NCI-H1417 treated with DMSO at 0.1 percent for 48 hours (cell line): Measurements from ENCODE around the gene DSTYK.
"Not testable (repeated sequence)": the region's sequence is repeated elsewhere in the genome, so short reads cannot be mapped to it uniquely, and the experiment has no call there.

Source experiments
- DNase-seq: peaks from one replicate; lab custom pipeline; 2025; lab: John Stamatoyannopoulos, UW

DSTYK gene

GRCh38 chr1:205214756-205215155 lies 3.3 kb upstream of the DSTYK start:
- DNase-seq: no peak

- DNase-seq: no peak
Measured at GRCh38 chr1:205211839-205212536, 486 bp upstream of the DSTYK start.

GRCh38 chr1:205210756-205211168 lies 740 bp downstream of the DSTYK start:
- no peak for DNase-seq

- no peak for DNase-seq
Measured at GRCh38 chr1:205208811-205209210, 2.7 kb downstream of the DSTYK start.

GRCh38 chr1:205205055-205205454 lies 6.4 kb downstream of the DSTYK start:
- DNase-seq: no peak

GRCh38 chr1:205204552-205204951 lies 7.0 kb downstream of the DSTYK start:
- DNase-seq: no peak

GRCh38 chr1:205199931-205200299 lies 11.6 kb downstream of the DSTYK start:
- DNase-seq: no peak

GRCh38 chr1:205199090-205199930 lies 12.2 kb downstream of the DSTYK start:
- no peak for DNase-seq

- no peak for DNase-seq
Measured at GRCh38 chr1:205192287-205192686, 19.2 kb downstream of the DSTYK start.

GRCh38 chr1:205191622-205192021 lies 19.9 kb downstream of the DSTYK start:
- no peak for DNase-seq

- no peak for DNase-seq
Measured at GRCh38 chr1:205190845-205191577, 20.5 kb downstream of the DSTYK start.

- no peak for DNase-seq
Measured at GRCh38 chr1:205189131-205189530, 22.4 kb downstream of the DSTYK start.

- no peak for DNase-seq
Measured at GRCh38 chr1:205188596-205188995, 22.9 kb downstream of the DSTYK start.

GRCh38 chr1:205188098-205188497 lies 23.4 kb downstream of the DSTYK start:
- no peak for DNase-seq

GRCh38 chr1:205187420-205187819 lies 24.1 kb downstream of the DSTYK start:
- no peak for DNase-seq

GRCh38 chr1:205186191-205186590 lies 25.3 kb downstream of the DSTYK start:
- DNase-seq: no peak

- DNase-seq: no peak
Measured at GRCh38 chr1:205183676-205184335, 27.7 kb downstream of the DSTYK start.

- DNase-seq: no peak
Measured at GRCh38 chr1:205182930-205183329, 28.6 kb downstream of the DSTYK start.

GRCh38 chr1:205180331-205180730 lies 31.2 kb downstream of the DSTYK start:
- not testable (repeated sequence) for DNase-seq

GRCh38 chr1:205179842-205180241 lies 31.7 kb downstream of the DSTYK start:
- no peak for DNase-seq

- no peak for DNase-seq
Measured at GRCh38 chr1:205172729-205173366, 38.7 kb downstream of the DSTYK start.

GRCh38 chr1:205171369-205171768 lies 40.1 kb downstream of the DSTYK start:
- DNase-seq: no peak
